Prostate gland (tissue), 2 donors: ENCODE data around the gene VWA8. TPM values are rescaled to one million over a fixed set of nuclear protein-coding genes. Genes with fewer than 3 reads are reported as not detected.
"Not testable (repeated sequence)": the region's sequence is repeated elsewhere in the genome, so short reads cannot be mapped to it uniquely, and the experiment has no call there.

Experiments used
- DNase-seq: peaks from one replicate; pipeline ENCODE4 v3.0.0-alpha.2; 2019; ENCODE audit warnings: low spot score
- H3K27ac ChIP-seq, 2 donors: fragments of 200-600 bp; sonication (generic); 2 replicates each; pipeline ENCODE4 v1.5.1; 2017 to 2019
- H3K27me3 ChIP-seq: fragments of 200-600 bp; sonication (generic); replicated peaks from 2 replicates; pipeline ENCODE4 v1.5.1; 2019; ENCODE audit not compliant: insufficient read depth
- H3K36me3 ChIP-seq, 2 donors: fragments of 200-600 bp; sonication (generic); 1 replicate in 1 of 2; 2 replicates in 1 of 2; pipeline versions ENCODE4 v1.5.1 to v1.8.1; 2017 to 2019
- H3K4me1 ChIP-seq: fragments of 200-600 bp; sonication (generic); replicated peaks from 2 replicates; pipeline ENCODE4 v1.5.1; 2019
- H3K4me3 ChIP-seq, 2 donors: fragments of 200-600 bp; sonication (generic); 2 replicates each; pipeline ENCODE4 v1.5.1; 2017 to 2019
- H3K9me3 ChIP-seq: fragments of 200-600 bp; sonication (generic); 2 replicates; pipeline ENCODE4 v1.5.1; 2017
- POLR2A ChIP-seq: fragments of 450-650 bp; IDR thresholded peaks from one replicate; pipeline ENCODE4 v1.6.1; 2016; ENCODE audit warnings: antibody characterized with exemption, mild to moderate bottlenecking
- POLR2AphosphoS5 ChIP-seq: sonication (generic); formaldehyde crosslinking; IDR thresholded peaks from one replicate; pipeline ENCODE4 v1.6.1; 2017; ENCODE audit warnings: antibody characterized with exemption
- WGBS: methylation state at CpG from one replicate; pipeline ENCODE4 v1.1.5; 2018; 5-methylcytosine and 5-hydroxymethylcytosine counted together
- intact Hi-C: fragments of 100-400 bp; cut with DNase I; formaldehyde crosslinking; loops from one replicate; pipeline ENCODE4 v1.14.2; 2022
- total RNA-seq, 2 donors: library from RNA; depleted of rRNA; stranded (reverse); fragments of >200 nt; gene quantifications; one replicate each; pipeline ENCODE4 v1.1.0, GENCODE V29; 2016
- TF ChIP-seq, protein P1 (sequence below), 4 experiments: fragments of 200-600 bp in 2 of 4; fragments of 450-650 bp in 2 of 4; sonication (generic) in 2 of 4; IDR thresholded peaks; 1 replicate in 3 of 4; 2 replicates in 1 of 4; pipeline ENCODE4 v1.5.1; 2016 to 2019; ENCODE audit warnings: antibody characterized with exemption in 4 of 4, mild to moderate bottlenecking in 2 of 4, moderate library complexity in 2 of 4

The VWA8 gene
- total RNA-seq, 2 donors from 2014 or later, result 18.1 to 21.8 TPM

DNA sequence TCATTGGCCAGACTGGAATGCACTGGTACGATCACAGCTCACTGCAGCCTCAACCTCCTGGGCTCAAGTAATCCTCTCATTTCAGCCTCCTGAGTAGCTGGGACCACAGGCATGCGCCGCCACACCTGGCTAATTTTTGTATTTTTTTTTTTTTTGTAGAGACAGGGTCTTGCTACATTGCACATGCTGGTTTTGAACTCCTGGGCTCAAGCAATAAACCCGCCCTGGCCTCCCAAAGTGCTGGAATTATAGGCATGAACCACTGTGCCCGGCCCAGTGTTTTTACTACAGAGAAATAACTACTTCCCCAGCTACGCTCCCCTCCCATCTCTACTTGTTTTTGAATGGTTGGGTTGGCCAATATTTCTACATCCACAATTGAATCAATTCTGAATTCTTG, 381.0 kb downstream of the VWA8 start:
- Histone ChIP-seq H3K27me3 (no peaks in the 10 kb centered on the region), H3K9me3 (no peaks in the 10 kb centered on the region), H3K4me1 (no peaks in the 10 kb centered on the region), H3K27ac (no peak overlapping the region), H3K4me3 (no peak overlapping the region), H3K36me3 (no peaks in the 10 kb centered on the region)
- DNase-seq, result no peak
- WGBS, result 98% methylated on average over 6 of the region's 6 CpGs
- intact Hi-C loops, result no loop called here
- no peak for TF ChIP-seq POLR2A
- no peak for TF ChIP-seq POLR2AphosphoS5
- TF ChIP-seq, protein P1, sequence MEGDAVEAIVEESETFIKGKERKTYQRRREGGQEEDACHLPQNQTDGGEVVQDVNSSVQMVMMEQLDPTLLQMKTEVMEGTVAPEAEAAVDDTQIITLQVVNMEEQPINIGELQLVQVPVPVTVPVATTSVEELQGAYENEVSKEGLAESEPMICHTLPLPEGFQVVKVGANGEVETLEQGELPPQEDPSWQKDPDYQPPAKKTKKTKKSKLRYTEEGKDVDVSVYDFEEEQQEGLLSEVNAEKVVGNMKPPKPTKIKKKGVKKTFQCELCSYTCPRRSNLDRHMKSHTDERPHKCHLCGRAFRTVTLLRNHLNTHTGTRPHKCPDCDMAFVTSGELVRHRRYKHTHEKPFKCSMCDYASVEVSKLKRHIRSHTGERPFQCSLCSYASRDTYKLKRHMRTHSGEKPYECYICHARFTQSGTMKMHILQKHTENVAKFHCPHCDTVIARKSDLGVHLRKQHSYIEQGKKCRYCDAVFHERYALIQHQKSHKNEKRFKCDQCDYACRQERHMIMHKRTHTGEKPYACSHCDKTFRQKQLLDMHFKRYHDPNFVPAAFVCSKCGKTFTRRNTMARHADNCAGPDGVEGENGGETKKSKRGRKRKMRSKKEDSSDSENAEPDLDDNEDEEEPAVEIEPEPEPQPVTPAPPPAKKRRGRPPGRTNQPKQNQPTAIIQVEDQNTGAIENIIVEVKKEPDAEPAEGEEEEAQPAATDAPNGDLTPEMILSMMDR (IDR thresholded peaks at IDR 0.05), result no peak

DNA sequence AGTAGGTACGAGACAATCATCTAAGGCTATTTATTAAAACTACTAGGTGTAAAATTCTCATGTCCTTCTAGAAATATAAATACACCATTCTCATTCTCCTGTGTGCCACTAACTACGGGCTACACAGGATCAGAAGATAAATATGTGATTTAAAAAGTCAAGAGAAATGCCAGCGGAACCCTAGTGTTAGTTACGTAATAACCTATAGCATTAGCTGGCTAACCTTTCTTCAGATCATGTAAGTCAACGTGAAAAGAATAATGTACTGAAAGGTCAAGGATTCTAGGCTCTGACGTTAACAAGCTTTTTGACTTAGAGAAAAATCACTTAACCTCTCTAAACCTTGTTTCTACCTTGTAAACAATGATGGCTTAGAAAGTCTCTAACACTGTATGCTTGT, 381.7 kb downstream of the VWA8 start:
- Histone ChIP-seq H3K36me3 (no peaks in the 10 kb centered on the region), H3K4me3 (no peak overlapping the region), H3K4me1 (no peaks in the 10 kb centered on the region), H3K9me3 (no peaks in the 10 kb centered on the region), H3K27ac (no peak overlapping the region), H3K27me3 (no peaks in the 10 kb centered on the region)
- intact Hi-C loops, result no loop called here
- no peak for DNase-seq
- TF ChIP-seq POLR2AphosphoS5, result no peak
- TF ChIP-seq, protein P1 (IDR thresholded peaks at IDR 0.05), result no peak
- no peak for TF ChIP-seq POLR2A
- WGBS, result 83% methylated on average over 6 of the region's 6 CpGs

DNA sequence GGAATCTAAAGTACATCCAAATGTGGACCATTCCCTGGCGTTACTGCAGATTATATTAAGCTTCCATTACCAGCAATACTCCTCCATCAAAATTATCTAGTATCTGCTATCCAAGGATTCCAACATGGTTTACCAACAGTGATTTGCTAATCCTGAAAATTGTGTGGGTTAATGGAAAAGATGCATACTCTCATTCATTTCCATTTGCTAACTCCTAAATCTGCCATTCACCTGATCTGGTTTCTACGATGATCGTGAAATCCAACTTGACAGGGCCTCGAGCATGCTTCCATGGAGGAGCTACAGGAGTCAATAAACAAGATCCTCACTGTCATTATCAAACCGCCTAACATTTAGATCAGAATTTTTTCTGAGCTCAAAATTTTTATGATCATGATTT, 382.5 kb downstream of the VWA8 start:
- WGBS, result 87% methylated on average over 5 of the region's 5 CpGs
- H3K36me3 ChIP-seq, result no peaks in the 10 kb centered on the region
- TF ChIP-seq, protein P1 (IDR thresholded peaks at IDR 0.05), result no peak
- no peak for TF ChIP-seq POLR2A
- no peak for TF ChIP-seq POLR2AphosphoS5
- no peak overlapping the region for H3K27ac ChIP-seq
- H3K9me3 ChIP-seq, result no peaks in the 10 kb centered on the region
- no peak overlapping the region for H3K4me3 ChIP-seq
- DNase-seq, result no peak
- H3K4me1 ChIP-seq, result no peaks in the 10 kb centered on the region
- intact Hi-C loops, result no loop called here
- H3K27me3 ChIP-seq, result no peaks in the 10 kb centered on the region

DNA sequence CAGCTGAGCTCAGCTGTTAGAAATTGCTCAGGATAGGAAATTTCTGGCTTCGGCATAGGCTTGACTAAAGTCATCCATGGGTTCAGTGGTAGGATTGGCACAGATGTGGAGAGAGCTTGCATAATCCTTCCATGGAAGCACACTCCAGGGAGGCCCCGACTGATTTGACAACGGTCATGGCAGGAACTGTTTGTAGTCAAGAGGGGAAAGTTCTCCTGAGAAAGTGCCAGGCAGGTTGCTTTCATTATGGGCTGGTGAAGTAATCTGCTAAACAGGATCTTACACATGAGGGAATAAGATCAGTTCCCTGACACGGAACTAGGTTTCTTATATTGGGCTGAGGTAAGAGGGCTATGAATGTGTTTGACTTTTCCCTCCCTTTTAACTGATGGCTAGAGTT, 383.5 kb downstream of the VWA8 start:
- H3K4me1 ChIP-seq, result no peaks in the 10 kb centered on the region
- H3K9me3 ChIP-seq, result no peaks in the 10 kb centered on the region
- H3K27me3 ChIP-seq, result no peaks in the 10 kb centered on the region
- intact Hi-C loops, result no loop called here
- H3K27ac ChIP-seq, result no peak overlapping the region
- H3K36me3 ChIP-seq, result no peaks in the 10 kb centered on the region
- TF ChIP-seq POLR2A (no peak), POLR2AphosphoS5 (no peak)
- TF ChIP-seq, protein P1 (IDR thresholded peaks at IDR 0.05), result no peak
- WGBS, result 63% methylated on average over 4 of the region's 4 CpGs
- DNase-seq, result no peak
- no peak overlapping the region for H3K4me3 ChIP-seq

DNA sequence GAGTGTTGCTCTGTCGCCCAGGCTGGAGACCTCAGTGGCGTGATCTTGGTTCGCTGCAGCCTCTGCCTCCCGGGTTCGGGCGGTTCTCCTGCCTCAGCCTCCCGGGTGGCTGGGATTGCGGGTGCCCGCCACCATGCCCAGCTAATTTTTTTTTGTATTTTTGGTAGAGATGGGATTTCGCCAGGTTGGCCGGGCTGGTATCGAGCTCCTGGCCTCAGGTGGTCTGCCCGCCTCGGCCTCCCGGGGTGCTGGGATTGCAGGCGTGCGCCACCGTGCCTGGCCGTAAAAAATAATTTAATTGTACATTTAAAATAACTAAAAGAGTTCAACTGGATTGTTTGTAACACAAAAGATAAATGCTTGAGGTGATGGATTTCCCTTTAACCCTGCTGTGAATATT, 387.3 kb downstream of the VWA8 start:
- H3K36me3 ChIP-seq, H3K4me1 ChIP-seq, H3K27ac ChIP-seq, intact Hi-C loops, H3K9me3 ChIP-seq, DNase-seq, H3K27me3 ChIP-seq, H3K4me3 ChIP-seq: not testable (repeated sequence)
- 97% methylated on average over 19 of the region's 19 CpGs for WGBS

DNA sequence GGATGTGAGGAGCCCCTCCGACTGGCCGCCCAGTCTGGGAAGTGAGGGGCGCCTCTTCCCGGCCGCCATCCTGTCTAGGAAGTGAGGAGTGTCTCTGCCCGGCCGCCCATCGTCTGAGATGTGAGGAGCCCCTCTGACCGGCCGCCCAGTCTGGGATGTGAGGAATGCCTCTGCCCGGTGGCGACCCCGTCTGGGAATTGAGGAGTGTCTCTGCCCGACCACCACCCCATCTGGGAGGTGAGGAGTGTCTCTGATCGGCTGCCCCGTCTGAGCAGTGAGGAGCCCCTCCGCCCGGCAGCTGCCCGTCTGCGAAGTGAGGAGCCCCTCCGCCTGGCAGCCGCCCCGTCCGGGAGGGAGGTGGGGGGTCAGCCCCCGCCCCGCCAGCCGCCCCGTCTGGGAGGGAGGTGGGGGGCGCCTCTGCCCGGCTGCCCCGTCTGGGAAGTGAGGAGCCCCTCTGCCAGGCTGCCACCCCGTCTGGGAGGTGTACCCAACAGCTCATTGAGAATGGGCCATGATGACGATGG, 389.0 kb downstream of the VWA8 start:
- intact Hi-C loops, H3K27me3 ChIP-seq, H3K4me1 ChIP-seq, H3K36me3 ChIP-seq, DNase-seq, H3K4me3 ChIP-seq, H3K27ac ChIP-seq, H3K9me3 ChIP-seq: not testable (repeated sequence)
- 94% methylated on average over 27 of the region's 33 CpGs for WGBS
